Transverse colon (tissue), 4 donors: ENCODE results near the gene SULF2. TPM values are rescaled to one million over a fixed set of nuclear protein-coding genes. Genes with fewer than 3 reads are reported as not detected.

Experiments used
- DNase-seq: peaks from one replicate; pipeline ENCODE4 v3.0.0-alpha.2; 2019
- H3K27ac ChIP-seq, 4 donors: fragments of 200-600 bp; sonication (generic); 2 replicates each; pipeline ENCODE4 v1.5.1; 2016 to 2018; ENCODE audit warnings: inconsistent platforms in 4 of 4
- H3K27me3 ChIP-seq: fragments of 200-600 bp; sonication (generic); 2 replicates; pipeline ENCODE4 v1.5.1; 2017; ENCODE audit warnings: inconsistent platforms
- H3K36me3 ChIP-seq, 4 donors: fragments of 200-600 bp; sonication (generic); 2 replicates each; pipeline ENCODE4 v1.5.1; 2017 to 2019; ENCODE audit warnings: inconsistent platforms in 4 of 4
- H3K4me1 ChIP-seq, 4 donors: fragments of 200-600 bp; sonication (generic); 2 replicates each; pipeline ENCODE4 v1.5.1; 2017 to 2020; ENCODE audit warnings: inconsistent platforms in 4 of 4
- H3K4me3 ChIP-seq, 4 donors: fragments of 200-600 bp; sonication (generic); 1 replicate in 1 of 4; 2 replicates in 3 of 4; pipeline versions ENCODE4 v1.5.1 to v1.6.1; 2017 to 2019; ENCODE audit warnings: inconsistent platforms in 4 of 4
- H3K9me3 ChIP-seq, 2 donors: fragments of 200-600 bp; sonication (generic); 2 replicates each; pipeline ENCODE4 v1.5.1; 2017 to 2019; ENCODE audit warnings: inconsistent platforms in 2 of 2
- CTCF ChIP-seq, 5 experiments: fragments of 200-600 bp in 3 of 5; fragments of 450-650 bp in 2 of 5; sonication (generic) in 3 of 5; IDR thresholded peaks; 1 replicate in 2 of 5; 2 replicates in 3 of 5; pipeline ENCODE4 v1.5.1; 2016 to 2017; ENCODE audit warnings: antibody characterized with exemption in 5 of 5, inconsistent platforms in 3 of 5, mild to moderate bottlenecking in 2 of 5, moderate library complexity in 1 of 5
- EP300 ChIP-seq: sonication (generic); formaldehyde crosslinking; IDR thresholded peaks from one replicate; pipeline ENCODE4 v1.6.1; 2017; ENCODE audit warnings: antibody characterized with exemption, low read depth
- POLR2A ChIP-seq: fragments of 450-650 bp; IDR thresholded peaks from one replicate; pipeline ENCODE4 v1.6.1; 2016; ENCODE audit warnings: antibody characterized with exemption, mild to moderate bottlenecking, moderate library complexity
- POLR2AphosphoS5 ChIP-seq, 3 donors: sonication (generic); formaldehyde crosslinking; IDR thresholded peaks; one replicate each; pipeline ENCODE4 v1.6.1; 2016; ENCODE audit warnings: antibody characterized with exemption in 3 of 3
- WGBS, 2 donors: methylation state at CpG; one replicate each; pipeline ENCODE4 v1.1.5; 2018; ENCODE audit warnings: low coverage in 1 of 2; 5-methylcytosine and 5-hydroxymethylcytosine counted together
- in situ Hi-C, 4 donors: fragments of 200-750 bp; cut with MboI; loops; one replicate each; pipeline versions ENCODE4 v1.15.0 to v1.15.1; 2017; ENCODE audit warnings: low sequenced_read_pairs in 3 of 4, low pct_ligation_motif_present in 1 of 4, low pct_unique_long_range_greater_than_20kb in 1 of 4
- intact Hi-C: fragments of 100-400 bp; cut with DNase I; formaldehyde crosslinking; loops from one replicate; pipeline ENCODE4 v1.15.1; 2023; ENCODE audit warnings: low total_unique reads
- total RNA-seq, 4 donors: library from RNA; depleted of rRNA; stranded (reverse); fragments of >200 nt; gene quantifications; one replicate each; pipeline ENCODE4 v1.1.0, GENCODE V29; 2016

Gene SULF2
- total RNA-seq, 4 donors from 2014 or later = 103 to 257 (median 191) TPM

- in situ Hi-C loops = no loop called here
- TF ChIP-seq EP300 (no peak), POLR2A (no peak), CTCF (IDR thresholded peaks at IDR 0.05) (no peak), POLR2AphosphoS5 (IDR thresholded peaks at IDR 0.05) (no peak)
- Histone ChIP-seq H3K4me3 (no peak overlapping the region), H3K4me1 (no peaks in the 10 kb centered on the region), H3K9me3 (no peaks in the 10 kb centered on the region), H3K27me3 (no peaks in the 10 kb centered on the region), H3K36me3 (peaks cover 0 to 55% (median 22%) of the 10 kb centered on the region in 4 donors), H3K27ac (no peak overlapping the region)
- whole genome bisulfite sequencing, 2 donors = 74 to 83% methylated on average over 2 of the region's 2 CpGs
- DNase-seq = no peak
- intact Hi-C loops = no loop called here
Observed at GRCh38 chr20:47653869-47654268, 131.4 kb downstream of the SULF2 start.

- peaks cover 0 to 62% (median 23%) of the 10 kb centered on the region in 4 donors for H3K36me3 ChIP-seq
- H3K27me3 ChIP-seq = no peaks in the 10 kb centered on the region
- no peak for DNase-seq
- WGBS, 2 donors = 88 to 98% methylated on average over 1 to 2 of the region's 2 CpGs
- H3K4me3 ChIP-seq = no peak overlapping the region
- no peak for TF ChIP-seq POLR2A
- TF ChIP-seq CTCF (IDR thresholded peaks at IDR 0.05) = no peak
- no peak for TF ChIP-seq POLR2AphosphoS5 (IDR thresholded peaks at IDR 0.05)
- TF ChIP-seq EP300 = no peak
- intact Hi-C loops (no loop called here), in situ Hi-C loops (no loop called here)
- H3K4me1 ChIP-seq = no peaks in the 10 kb centered on the region
- no peaks in the 10 kb centered on the region for H3K9me3 ChIP-seq
- H3K27ac ChIP-seq = no peak overlapping the region
Observed at GRCh38 chr20:47652794-47653193, 132.5 kb downstream of the SULF2 start.

GRCh38 chr20:47652301-47652700, 133.0 kb downstream of the SULF2 start:
- 76 to 100% methylated on average over 1 to 3 of the region's 3 CpGs for WGBS, 2 donors
- TF ChIP-seq POLR2AphosphoS5 (IDR thresholded peaks at IDR 0.05) = no peak
- H3K9me3 ChIP-seq = no peaks in the 10 kb centered on the region
- intact Hi-C loops (no loop called here), in situ Hi-C loops (no loop called here)
- H3K4me3 ChIP-seq = no peak overlapping the region
- H3K27me3 ChIP-seq = no peaks in the 10 kb centered on the region
- H3K27ac ChIP-seq = no peak overlapping the region
- DNase-seq = no peak
- H3K36me3 ChIP-seq = peaks cover 0 to 65% (median 21%) of the 10 kb centered on the region in 4 donors
- no peaks in the 10 kb centered on the region for H3K4me1 ChIP-seq

- WGBS, 2 donors = 90 to 91% methylated on average over 5 to 6 of the region's 6 CpGs
- H3K4me3 ChIP-seq = no peak overlapping the region
- H3K27ac ChIP-seq = no peak overlapping the region
- DNase-seq = no peak
- H3K4me1 ChIP-seq = no peaks in the 10 kb centered on the region
- H3K9me3 ChIP-seq = no peaks in the 10 kb centered on the region
- in situ Hi-C loops (no loop called here), intact Hi-C loops (no loop called here)
- TF ChIP-seq POLR2A (no peak), CTCF (IDR thresholded peaks at IDR 0.05) (no peak), POLR2AphosphoS5 (IDR thresholded peaks at IDR 0.05) (no peak), EP300 (no peak)
- H3K36me3 ChIP-seq = peaks cover 0 to 60% (median 18%) of the 10 kb centered on the region in 4 donors
- H3K27me3 ChIP-seq = no peaks in the 10 kb centered on the region
Observed at GRCh38 chr20:47648943-47649342, 136.3 kb downstream of the SULF2 start.

GRCh38 chr20:47647994-47648393, 137.3 kb downstream of the SULF2 start:
- Histone ChIP-seq H3K4me1 (no peaks in the 10 kb centered on the region), H3K27me3 (no peaks in the 10 kb centered on the region), H3K4me3 (no peak overlapping the region), H3K36me3 (peaks cover 0 to 60% (median 19%) of the 10 kb centered on the region in 4 donors), H3K9me3 (no peaks in the 10 kb centered on the region), H3K27ac (no peak overlapping the region)
- WGBS, 2 donors = 92 to 100% methylated on average over 1 to 7 of the region's 7 CpGs
- in situ Hi-C loops = no loop called here
- intact Hi-C loops = no loop called here
- TF ChIP-seq POLR2A (no peak), POLR2AphosphoS5 (IDR thresholded peaks at IDR 0.05) (no peak), EP300 (no peak), CTCF (IDR thresholded peaks at IDR 0.05) (no peak)
- DNase-seq = no peak
